ENCODE data around the gene ZNF521. TPM values are rescaled to one million over a fixed set of nuclear protein-coding genes. Genes with fewer than 3 reads are reported as not detected.

The ZNF521 gene
- total RNA-seq, 1 donor from 2014 or later = 48.0 TPM

DNA sequence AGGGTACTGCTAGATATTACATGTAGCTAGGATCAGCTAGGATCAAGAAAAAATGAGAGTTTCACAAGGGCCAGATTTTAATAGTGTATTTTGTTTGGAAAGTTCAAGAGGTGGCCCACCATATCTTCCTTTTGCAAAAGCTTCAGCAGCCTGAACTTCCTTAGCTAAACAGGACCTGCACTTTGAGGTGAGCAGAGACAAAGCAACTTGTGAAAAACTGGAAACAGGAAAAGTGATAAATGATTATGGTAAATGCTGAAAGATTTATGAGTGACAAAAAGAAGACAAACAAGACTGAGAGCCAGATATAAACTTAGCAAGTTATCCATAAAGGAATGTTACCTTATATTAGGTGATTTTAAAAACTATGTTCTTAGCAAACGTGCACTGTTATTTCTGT lies 123.6 kb downstream of the ZNF521 start:
- H3K4me1 Mint-ChIP-seq (ENCODE audit: low read depth, unreplicated experiment) = peaks cover 14% of the 10 kb centered on the region
- H2AFZ ChIP-seq (ENCODE audit: low read depth, low read length) = no peak overlapping the region
- no peak overlapping the region for H3K27ac Mint-ChIP-seq (ENCODE audit: unreplicated experiment)
- H3K9me3 Mint-ChIP-seq (ENCODE audit: unreplicated experiment) = no peaks in the 10 kb centered on the region
- peaks cover 27% of the 10 kb centered on the region for H3K36me3 Mint-ChIP-seq (ENCODE audit: low read depth, unreplicated experiment)
- no peaks in the 10 kb centered on the region for H3K9me3 ChIP-seq (ENCODE audit: insufficient read depth, low read depth, low read length)
- H3K27me3 ChIP-seq (ENCODE audit: insufficient read depth, low read length) = no peaks in the 10 kb centered on the region
- peaks cover 13% of the 10 kb centered on the region for H3K4me1 ChIP-seq (ENCODE audit: insufficient read depth, low read length)
- no peaks in the 10 kb centered on the region for H3K36me3 ChIP-seq (ENCODE audit: insufficient read depth, low read length)
- H3K79me2 ChIP-seq (ENCODE audit: insufficient read depth, low read length) = no peaks in the 10 kb centered on the region
- no peak overlapping the region for H3K27ac ChIP-seq (ENCODE audit: low read depth, low read length)
- TF ChIP-seq EZH2 (IDR thresholded peaks at IDR 0.05; ENCODE audit: insufficient read depth, low read length) = no peak
- TF ChIP-seq, protein P1, sequence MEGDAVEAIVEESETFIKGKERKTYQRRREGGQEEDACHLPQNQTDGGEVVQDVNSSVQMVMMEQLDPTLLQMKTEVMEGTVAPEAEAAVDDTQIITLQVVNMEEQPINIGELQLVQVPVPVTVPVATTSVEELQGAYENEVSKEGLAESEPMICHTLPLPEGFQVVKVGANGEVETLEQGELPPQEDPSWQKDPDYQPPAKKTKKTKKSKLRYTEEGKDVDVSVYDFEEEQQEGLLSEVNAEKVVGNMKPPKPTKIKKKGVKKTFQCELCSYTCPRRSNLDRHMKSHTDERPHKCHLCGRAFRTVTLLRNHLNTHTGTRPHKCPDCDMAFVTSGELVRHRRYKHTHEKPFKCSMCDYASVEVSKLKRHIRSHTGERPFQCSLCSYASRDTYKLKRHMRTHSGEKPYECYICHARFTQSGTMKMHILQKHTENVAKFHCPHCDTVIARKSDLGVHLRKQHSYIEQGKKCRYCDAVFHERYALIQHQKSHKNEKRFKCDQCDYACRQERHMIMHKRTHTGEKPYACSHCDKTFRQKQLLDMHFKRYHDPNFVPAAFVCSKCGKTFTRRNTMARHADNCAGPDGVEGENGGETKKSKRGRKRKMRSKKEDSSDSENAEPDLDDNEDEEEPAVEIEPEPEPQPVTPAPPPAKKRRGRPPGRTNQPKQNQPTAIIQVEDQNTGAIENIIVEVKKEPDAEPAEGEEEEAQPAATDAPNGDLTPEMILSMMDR (IDR thresholded peaks at IDR 0.05; ENCODE audit: insufficient read depth, low read depth, low read length) = no peak
- no peaks in the 10 kb centered on the region for H3K27me3 Mint-ChIP-seq (ENCODE audit: low read depth, unreplicated experiment)
- no peak for FAIRE-seq
- DNase-seq (ENCODE audit: low read depth) = no peak
- no peak overlapping the region for H3K4me3 ChIP-seq (ENCODE audit: insufficient read depth, low read depth, low read length)
- H3K4me2 ChIP-seq (ENCODE audit: low read length) = no peak overlapping the region
- no peaks in the 10 kb centered on the region for H4K20me1 ChIP-seq (ENCODE audit: insufficient read depth, low read length)
- no peak overlapping the region for H3K9ac ChIP-seq (ENCODE audit: low read length)
- no peak overlapping the region for H3K4me3 Mint-ChIP-seq (ENCODE audit: unreplicated experiment)

DNA sequence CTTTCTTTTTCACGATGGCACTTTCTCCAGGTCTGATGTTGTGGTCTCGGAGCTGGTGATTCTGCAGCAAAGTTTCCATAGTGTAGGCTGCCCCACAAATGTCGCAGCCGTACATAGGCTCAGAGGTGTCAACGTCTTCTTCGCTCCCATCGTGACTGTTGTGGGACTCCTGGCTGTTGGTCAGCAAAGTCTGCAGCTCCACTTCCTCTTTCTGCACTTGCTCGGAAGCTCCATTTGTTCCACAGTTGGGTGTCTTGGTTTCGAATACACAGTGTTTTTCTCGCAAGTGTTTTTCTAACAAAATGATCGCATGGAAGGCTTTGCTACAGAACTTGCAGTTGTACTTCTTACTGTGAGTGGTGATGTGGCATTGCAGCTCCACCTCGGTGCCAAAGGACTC lies 126.8 kb downstream of the ZNF521 start:
- H3K27me3 ChIP-seq (ENCODE audit: insufficient read depth, low read length) = no peaks in the 10 kb centered on the region
- no peak overlapping the region for H3K27ac ChIP-seq (ENCODE audit: low read depth, low read length)
- Mint-ChIP-seq H3K4me3 (ENCODE audit: unreplicated experiment) (no peak overlapping the region), H3K36me3 (ENCODE audit: low read depth, unreplicated experiment) (peaks cover 32% of the 10 kb centered on the region), H3K27ac (ENCODE audit: unreplicated experiment) (no peak overlapping the region), H3K9me3 (ENCODE audit: unreplicated experiment) (no peaks in the 10 kb centered on the region), H3K4me1 (ENCODE audit: low read depth, unreplicated experiment) (peaks cover 6% of the 10 kb centered on the region), H3K27me3 (ENCODE audit: low read depth, unreplicated experiment) (no peaks in the 10 kb centered on the region)
- H4K20me1 ChIP-seq (ENCODE audit: insufficient read depth, low read length) = no peaks in the 10 kb centered on the region
- no peak overlapping the region for H3K4me3 ChIP-seq (ENCODE audit: insufficient read depth, low read depth, low read length)
- DNase-seq (ENCODE audit: low read depth) (no peak), FAIRE-seq (no peak)
- no peak for TF ChIP-seq EZH2 (IDR thresholded peaks at IDR 0.05; ENCODE audit: insufficient read depth, low read length)
- TF ChIP-seq, protein P1 (IDR thresholded peaks at IDR 0.05; ENCODE audit: insufficient read depth, low read depth, low read length) = no peak
- H3K36me3 ChIP-seq (ENCODE audit: insufficient read depth, low read length) = no peaks in the 10 kb centered on the region
- H2AFZ ChIP-seq (ENCODE audit: low read depth, low read length) = no peak overlapping the region
- peaks cover under 1% of the 10 kb centered on the region for H3K4me1 ChIP-seq (ENCODE audit: insufficient read depth, low read length)
- no peak overlapping the region for H3K9ac ChIP-seq (ENCODE audit: low read length)
- H3K4me2 ChIP-seq (ENCODE audit: low read length) = no peak overlapping the region
- no peaks in the 10 kb centered on the region for H3K9me3 ChIP-seq (ENCODE audit: insufficient read depth, low read depth, low read length)
- H3K79me2 ChIP-seq (ENCODE audit: insufficient read depth, low read length) = no peaks in the 10 kb centered on the region

DNA sequence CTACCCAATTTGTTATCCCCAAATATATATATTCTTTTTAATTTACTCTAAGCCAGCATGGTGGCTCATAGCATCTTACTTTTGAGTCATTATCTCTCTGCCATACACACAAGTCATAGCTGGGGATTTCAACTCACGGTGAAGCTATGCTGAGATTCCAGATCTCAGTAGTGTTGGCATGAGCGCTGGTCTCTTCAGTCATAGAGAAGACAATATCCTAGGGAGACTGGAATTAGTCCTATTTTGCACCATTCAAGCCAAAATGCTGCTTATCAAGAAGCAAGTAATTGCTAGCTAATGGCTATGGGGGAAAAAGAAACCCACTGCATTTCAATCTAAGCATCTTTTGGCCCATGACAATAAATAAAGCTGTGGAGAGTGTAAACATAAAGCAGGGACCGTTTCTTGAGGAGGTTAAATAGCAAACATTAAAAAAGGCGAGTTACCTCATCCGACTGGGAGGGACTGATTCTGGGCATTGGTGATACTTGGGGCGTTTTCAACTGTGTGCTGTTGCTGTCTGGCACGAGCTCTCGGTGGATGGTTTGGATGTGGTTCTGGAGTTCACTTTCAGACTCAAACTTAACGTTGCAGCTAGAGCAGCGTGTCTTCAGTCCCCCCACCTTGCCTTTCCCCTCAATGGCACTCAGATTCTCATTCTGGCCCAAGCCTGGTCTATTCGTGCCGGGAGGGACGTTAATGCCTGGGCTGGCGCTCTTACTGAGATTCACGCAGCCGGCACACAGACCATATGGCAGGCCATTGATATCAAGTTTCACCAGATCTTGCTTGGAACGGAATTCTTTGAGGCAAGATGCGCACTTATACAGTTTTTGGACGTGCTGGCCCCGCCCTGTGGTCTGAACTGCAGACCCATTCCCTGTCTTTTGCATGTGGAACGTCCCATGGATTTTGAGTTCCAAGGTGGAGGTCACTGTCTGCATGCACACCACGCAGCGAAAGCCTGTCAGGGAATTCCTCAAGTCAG lies 127.8 kb downstream of the ZNF521 start:
- no peak for FAIRE-seq

More for the DNA sequence above, 127.8 kb downstream of the ZNF521 start:
- Histone ChIP-seq H3K36me3 (ENCODE audit: insufficient read depth, low read length) (no peaks in the 10 kb centered on the region), H3K9me3 (ENCODE audit: insufficient read depth, low read depth, low read length) (no peaks in the 10 kb centered on the region), H3K4me2 (ENCODE audit: low read length) (no peak overlapping the region), H2AFZ (ENCODE audit: low read depth, low read length) (no peak overlapping the region), H4K20me1 (ENCODE audit: insufficient read depth, low read length) (no peaks in the 10 kb centered on the region), H3K4me1 (ENCODE audit: insufficient read depth, low read length) (no peaks in the 10 kb centered on the region), H3K79me2 (ENCODE audit: insufficient read depth, low read length) (no peaks in the 10 kb centered on the region), H3K27ac (ENCODE audit: low read depth, low read length) (no peak overlapping the region), H3K4me3 (ENCODE audit: insufficient read depth, low read depth, low read length) (no peak overlapping the region), H3K27me3 (ENCODE audit: insufficient read depth, low read length) (no peaks in the 10 kb centered on the region), H3K9ac (ENCODE audit: low read length) (no peak overlapping the region)
- Mint-ChIP-seq H3K9me3 (ENCODE audit: unreplicated experiment) (no peaks in the 10 kb centered on the region), H3K4me1 (ENCODE audit: low read depth, unreplicated experiment) (peaks cover 5% of the 10 kb centered on the region), H3K4me3 (ENCODE audit: unreplicated experiment) (no peak overlapping the region), H3K27ac (ENCODE audit: unreplicated experiment) (no peak overlapping the region), H3K36me3 (ENCODE audit: low read depth, unreplicated experiment) (peaks cover 36% of the 10 kb centered on the region), H3K27me3 (ENCODE audit: low read depth, unreplicated experiment) (no peaks in the 10 kb centered on the region)
- TF ChIP-seq, protein P1 (IDR thresholded peaks at IDR 0.05; ENCODE audit: insufficient read depth, low read depth, low read length) = no peak
- no peak for TF ChIP-seq EZH2 (IDR thresholded peaks at IDR 0.05; ENCODE audit: insufficient read depth, low read length)
- no peak for DNase-seq (ENCODE audit: low read depth)
